HG03159 (cell line): Measurements from ENCODE around the gene PIK3CD.
"Not testable (repeated sequence)": the region's sequence is repeated elsewhere in the genome, so short reads cannot be mapped to it uniquely, and the experiment has no call there.

Experiments
- ATAC-seq: cut with Tn5 transposase; IDR thresholded peaks from one replicate; pipeline ENCODE4 v1.9.1; 2021; ENCODE audit warnings: mild to moderate bottlenecking, moderate library complexity; ENCODE audit not compliant: unreplicated experiment

Gene PIK3CD

GRCh38 chr1:9731561-9731960 is 80.0 kb downstream of the PIK3CD start:
- ATAC-seq: no peak

- ATAC-seq: no peak
These were observed 80.8 kb downstream of the PIK3CD start for GRCh38 chr1:9732123-9732971.

GRCh38 chr1:9733160-9733789 is 81.7 kb downstream of the PIK3CD start:
- ATAC-seq: no peak

GRCh38 chr1:9735800-9736199 is 84.3 kb downstream of the PIK3CD start:
- no peak for ATAC-seq

GRCh38 chr1:9736241-9736640 is 84.7 kb downstream of the PIK3CD start:
- no peak for ATAC-seq

GRCh38 chr1:9737057-9737456 is 85.5 kb downstream of the PIK3CD start:
- no peak for ATAC-seq

- ATAC-seq: no peak
These were observed 86.1 kb downstream of the PIK3CD start for GRCh38 chr1:9737671-9738070.

- ATAC-seq: no peak
These were observed 92.7 kb downstream of the PIK3CD start for GRCh38 chr1:9744106-9744799.

GRCh38 chr1:9746211-9746610 is 94.7 kb downstream of the PIK3CD start:
- no peak for ATAC-seq

GRCh38 chr1:9746651-9747050 is 95.1 kb downstream of the PIK3CD start:
- ATAC-seq: no peak

- ATAC-seq: not testable (repeated sequence)
These were observed 96.9 kb downstream of the PIK3CD start for GRCh38 chr1:9748391-9748790.

- ATAC-seq: no peak
These were observed 97.8 kb downstream of the PIK3CD start for GRCh38 chr1:9749361-9749760.

- ATAC-seq: no peak
These were observed 100.4 kb downstream of the PIK3CD start for GRCh38 chr1:9751971-9752370.

- no peak for ATAC-seq
These were observed 101.6 kb downstream of the PIK3CD start for GRCh38 chr1:9753121-9753531.

- ATAC-seq: no peak
These were observed 104.0 kb downstream of the PIK3CD start for GRCh38 chr1:9755441-9755995.

GRCh38 chr1:9758559-9759121 is 107.1 kb downstream of the PIK3CD start:
- ATAC-seq: no peak

- no peak for ATAC-seq
These were observed 108.4 kb downstream of the PIK3CD start for GRCh38 chr1:9759939-9760338.

- ATAC-seq: no peak
These were observed 109.3 kb downstream of the PIK3CD start for GRCh38 chr1:9760824-9761223.

- ATAC-seq: no peak
These were observed 110.3 kb downstream of the PIK3CD start for GRCh38 chr1:9761855-9762254.

GRCh38 chr1:9762446-9762845 is 110.9 kb downstream of the PIK3CD start:
- ATAC-seq: not testable (repeated sequence)

GRCh38 chr1:9763914-9764313 is 112.4 kb downstream of the PIK3CD start:
- ATAC-seq: no peak
